HL-60 (cell line): ENCODE results near the gene GLB1L.

ENCODE experiments used
- DNase-seq, 2 experiments: peaks; one replicate each; pipeline ENCODE4 v3.0.0-alpha.2; 2010 to 2020; ENCODE audit warnings: low read depth in 1 of 2, low spot score in 1 of 2
- H3K27ac ChIP-seq: fragments of 250-450 bp; sonication (Bioruptor Pico); replicated peaks from 2 replicates; pipeline ENCODE4 v1.5.1; 2020; ENCODE audit warnings: mild to moderate bottlenecking, moderate library complexity
- H3K27me3 ChIP-seq: fragments of 250-450 bp; sonication (Bioruptor Pico); 2 replicates; pipeline ENCODE4 v1.5.1; 2021; ENCODE audit warnings: mild to moderate bottlenecking, moderate library complexity; ENCODE audit not compliant: insufficient read depth, poor library complexity, severe bottlenecking
- H3K4me3 ChIP-seq: replicated peaks from 2 replicates; pipeline ENCODE4 v1.5.1; 2011; ENCODE audit warnings: mild to moderate bottlenecking, control low read depth, low read length; ENCODE audit not compliant: insufficient read depth
- GABPA ChIP-seq: IDR thresholded peaks from 2 replicates; pipeline ENCODE4 v1.6.1; 2012; ENCODE audit warnings: low read depth
- POLR2AphosphoS5 ChIP-seq: IDR thresholded peaks from 2 replicates; pipeline ENCODE4 v1.6.1; 2012; ENCODE audit warnings: low read depth
- SPI1 ChIP-seq: IDR thresholded peaks from 2 replicates; pipeline ENCODE4 v1.6.1; 2012; ENCODE audit warnings: low read depth, mild to moderate bottlenecking, borderline replicate concordance
- TF ChIP-seq, protein P1 (sequence below): IDR thresholded peaks from 2 replicates; pipeline ENCODE4 v1.6.1; 2012; ENCODE audit warnings: low read depth; ENCODE audit not compliant: insufficient replicate concordance
- TF ChIP-seq, protein P2 (sequence below): IDR thresholded peaks from one replicate; pipeline ENCODE4 v1.5.1; 2011; ENCODE audit warnings: low read length, control low read depth, inconsistent platforms; ENCODE audit not compliant: insufficient read depth

GLB1L gene

DNA sequence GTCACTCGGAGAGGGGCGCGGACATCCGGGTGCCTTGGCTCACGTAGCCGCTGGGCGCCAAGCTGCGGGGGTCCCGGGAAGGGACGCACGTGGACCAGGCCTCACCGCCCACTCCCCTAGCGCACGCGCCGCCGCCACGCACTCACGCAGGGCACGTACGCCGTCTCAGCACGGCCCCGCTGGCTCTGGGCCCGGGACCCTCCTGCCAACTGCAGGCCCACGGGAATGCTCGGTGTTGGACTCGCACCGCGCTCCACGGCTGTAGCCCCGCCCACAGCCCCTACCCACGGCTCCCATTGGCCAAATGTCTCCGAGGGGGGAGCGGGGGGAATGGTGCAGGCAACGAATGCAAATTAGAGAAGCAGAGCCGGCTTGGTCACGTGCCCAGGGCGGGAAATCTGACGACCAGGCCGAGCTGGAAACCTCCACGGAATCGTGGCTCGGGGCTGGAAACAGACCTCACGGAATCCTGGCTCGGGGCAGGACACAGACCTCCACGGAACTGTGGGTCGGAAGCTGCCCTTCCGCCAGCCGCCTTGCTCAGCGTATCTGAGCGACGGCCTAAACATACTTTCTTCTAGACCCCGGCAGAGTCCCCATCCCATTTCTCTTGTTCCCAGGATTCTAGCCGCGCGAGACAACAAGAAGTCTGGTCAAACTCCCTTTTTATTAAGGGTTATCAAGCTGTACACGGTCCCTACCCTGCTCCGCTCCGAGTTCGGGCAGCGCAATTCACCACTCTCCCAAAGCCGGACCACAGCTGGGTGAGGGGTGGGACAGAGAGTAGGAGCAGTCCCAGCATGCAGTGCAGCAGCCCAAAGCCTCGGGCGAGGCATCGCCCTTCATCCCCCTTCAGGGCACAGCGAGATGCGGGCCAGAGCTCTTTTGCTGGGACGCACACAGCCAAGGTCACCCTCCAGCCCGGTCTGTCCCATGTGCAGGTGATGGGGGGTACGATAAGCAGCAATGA, 26.2 kb downstream of the GLB1L start, which contains the start of gene ABCB6:
TSS of gene ABCB6 (minus strand) at position 227 of the 970 bp plus-strand sequence. CDS start 285 bp downstream, outside the sequence.
- Histone ChIP-seq H3K4me3 (no peak within 1 kb of the TSS), H3K27me3 (peaks cover 2% of the 10 kb centered on the region), H3K27ac (no peak within 1 kb of the TSS)
- DNase-seq = no peak
- TF ChIP-seq, protein P1, sequence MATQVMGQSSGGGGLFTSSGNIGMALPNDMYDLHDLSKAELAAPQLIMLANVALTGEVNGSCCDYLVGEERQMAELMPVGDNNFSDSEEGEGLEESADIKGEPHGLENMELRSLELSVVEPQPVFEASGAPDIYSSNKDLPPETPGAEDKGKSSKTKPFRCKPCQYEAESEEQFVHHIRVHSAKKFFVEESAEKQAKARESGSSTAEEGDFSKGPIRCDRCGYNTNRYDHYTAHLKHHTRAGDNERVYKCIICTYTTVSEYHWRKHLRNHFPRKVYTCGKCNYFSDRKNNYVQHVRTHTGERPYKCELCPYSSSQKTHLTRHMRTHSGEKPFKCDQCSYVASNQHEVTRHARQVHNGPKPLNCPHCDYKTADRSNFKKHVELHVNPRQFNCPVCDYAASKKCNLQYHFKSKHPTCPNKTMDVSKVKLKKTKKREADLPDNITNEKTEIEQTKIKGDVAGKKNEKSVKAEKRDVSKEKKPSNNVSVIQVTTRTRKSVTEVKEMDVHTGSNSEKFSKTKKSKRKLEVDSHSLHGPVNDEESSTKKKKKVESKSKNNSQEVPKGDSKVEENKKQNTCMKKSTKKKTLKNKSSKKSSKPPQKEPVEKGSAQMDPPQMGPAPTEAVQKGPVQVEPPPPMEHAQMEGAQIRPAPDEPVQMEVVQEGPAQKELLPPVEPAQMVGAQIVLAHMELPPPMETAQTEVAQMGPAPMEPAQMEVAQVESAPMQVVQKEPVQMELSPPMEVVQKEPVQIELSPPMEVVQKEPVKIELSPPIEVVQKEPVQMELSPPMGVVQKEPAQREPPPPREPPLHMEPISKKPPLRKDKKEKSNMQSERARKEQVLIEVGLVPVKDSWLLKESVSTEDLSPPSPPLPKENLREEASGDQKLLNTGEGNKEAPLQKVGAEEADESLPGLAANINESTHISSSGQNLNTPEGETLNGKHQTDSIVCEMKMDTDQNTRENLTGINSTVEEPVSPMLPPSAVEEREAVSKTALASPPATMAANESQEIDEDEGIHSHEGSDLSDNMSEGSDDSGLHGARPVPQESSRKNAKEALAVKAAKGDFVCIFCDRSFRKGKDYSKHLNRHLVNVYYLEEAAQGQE = no peak
- TF ChIP-seq POLR2AphosphoS5 = no peak
- TF ChIP-seq SPI1 = no peak

DNA sequence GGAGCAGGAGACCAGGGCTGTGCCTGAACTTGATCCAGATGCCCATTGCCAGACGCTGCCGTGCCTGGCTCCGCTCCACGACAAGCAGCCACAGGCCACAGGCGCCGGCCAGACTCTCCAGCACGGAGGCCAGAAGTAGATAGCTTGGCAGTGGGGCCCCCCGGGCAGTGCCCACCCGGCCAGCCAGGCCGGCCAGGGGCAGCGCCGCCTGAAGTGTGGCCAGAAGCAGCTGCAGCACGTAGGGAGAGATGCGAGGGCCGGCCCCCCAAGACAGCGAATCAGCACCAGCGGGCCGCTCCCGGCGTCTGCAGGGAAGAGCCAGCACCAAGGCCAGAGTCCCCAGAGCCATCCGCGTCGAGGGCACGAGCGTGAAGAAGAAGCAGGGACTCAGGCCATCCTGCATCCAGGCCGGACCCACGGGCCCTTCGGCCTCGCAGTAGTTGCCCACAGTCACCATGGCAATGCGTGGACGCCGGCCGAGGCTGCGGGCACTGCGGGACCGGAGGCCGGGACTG, 27.0 kb downstream of the GLB1L start:
- H3K27ac ChIP-seq = no peak overlapping the region
- H3K27me3 ChIP-seq = peaks cover 2% of the 10 kb centered on the region
- H3K4me3 ChIP-seq = no peak overlapping the region
- DNase-seq = no peak
- TF ChIP-seq, protein P2, sequence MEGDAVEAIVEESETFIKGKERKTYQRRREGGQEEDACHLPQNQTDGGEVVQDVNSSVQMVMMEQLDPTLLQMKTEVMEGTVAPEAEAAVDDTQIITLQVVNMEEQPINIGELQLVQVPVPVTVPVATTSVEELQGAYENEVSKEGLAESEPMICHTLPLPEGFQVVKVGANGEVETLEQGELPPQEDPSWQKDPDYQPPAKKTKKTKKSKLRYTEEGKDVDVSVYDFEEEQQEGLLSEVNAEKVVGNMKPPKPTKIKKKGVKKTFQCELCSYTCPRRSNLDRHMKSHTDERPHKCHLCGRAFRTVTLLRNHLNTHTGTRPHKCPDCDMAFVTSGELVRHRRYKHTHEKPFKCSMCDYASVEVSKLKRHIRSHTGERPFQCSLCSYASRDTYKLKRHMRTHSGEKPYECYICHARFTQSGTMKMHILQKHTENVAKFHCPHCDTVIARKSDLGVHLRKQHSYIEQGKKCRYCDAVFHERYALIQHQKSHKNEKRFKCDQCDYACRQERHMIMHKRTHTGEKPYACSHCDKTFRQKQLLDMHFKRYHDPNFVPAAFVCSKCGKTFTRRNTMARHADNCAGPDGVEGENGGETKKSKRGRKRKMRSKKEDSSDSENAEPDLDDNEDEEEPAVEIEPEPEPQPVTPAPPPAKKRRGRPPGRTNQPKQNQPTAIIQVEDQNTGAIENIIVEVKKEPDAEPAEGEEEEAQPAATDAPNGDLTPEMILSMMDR = no peak
- TF ChIP-seq POLR2AphosphoS5 (no peak), SPI1 (no peak), GABPA (no peak)
- TF ChIP-seq, protein P1 = peak; percentile 86

DNA sequence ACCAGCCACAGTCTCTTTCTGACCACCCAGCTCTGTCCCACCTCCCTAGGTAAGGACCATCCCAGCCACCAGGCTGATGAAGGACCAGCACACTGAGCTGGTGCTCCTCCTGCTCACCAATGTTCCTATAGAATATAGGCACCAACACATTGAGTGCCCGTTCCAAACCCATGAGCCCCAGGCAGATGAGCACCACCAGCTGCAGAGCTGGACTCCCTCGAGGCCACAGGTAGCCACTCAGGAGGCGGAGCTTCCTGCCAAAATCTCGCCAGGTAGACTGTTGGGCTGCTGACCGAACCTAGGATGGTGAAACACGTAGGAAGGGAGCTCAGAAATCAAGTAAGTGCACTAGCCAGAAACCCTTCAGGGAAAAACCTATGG, 28.7 kb downstream of the GLB1L start:
- TF ChIP-seq SPI1 = no peak
- TF ChIP-seq, protein P1 = no peak
- TF ChIP-seq GABPA = no peak
- TF ChIP-seq, protein P2 = no peak
- TF ChIP-seq POLR2AphosphoS5 = no peak
- DNase-seq = no peak
- Histone ChIP-seq H3K27ac (no peak overlapping the region), H3K4me3 (no peak overlapping the region), H3K27me3 (peaks cover 2% of the 10 kb centered on the region)
